AML-193 (cell line): ENCODE results near the gene ARHGAP8.
A peak's percentile ranks its signal among the peaks of the same experiment; 100 is the strongest.

Source experiments
- DNase-seq, 2 experiments: peaks; one replicate each; lab custom pipeline; 2025; lab: John Stamatoyannopoulos, UW

The ARHGAP8 gene

GRCh38 chr22:44726439-44726838 lies 25.9 kb upstream of the ARHGAP8 start:
- DNase-seq: no peak

GRCh38 chr22:44727148-44727547 lies 25.2 kb upstream of the ARHGAP8 start:
- no peak for DNase-seq

GRCh38 chr22:44727709-44728108 lies 24.7 kb upstream of the ARHGAP8 start:
- no peak for DNase-seq

- no peak for DNase-seq
Observed at GRCh38 chr22:44728761-44729324, 23.5 kb upstream of the ARHGAP8 start.

GRCh38 chr22:44729391-44730021 lies 22.9 kb upstream of the ARHGAP8 start:
- no peak for DNase-seq

- DNase-seq: no peak
Observed at GRCh38 chr22:44730022-44730393, 22.4 kb upstream of the ARHGAP8 start.

GRCh38 chr22:44730490-44731356 lies 21.7 kb upstream of the ARHGAP8 start:
- no peak for DNase-seq

GRCh38 chr22:44731357-44731970 lies 20.9 kb upstream of the ARHGAP8 start:
- no peak for DNase-seq

- no peak for DNase-seq
Observed at GRCh38 chr22:44732017-44732561, 20.3 kb upstream of the ARHGAP8 start.

GRCh38 chr22:44732661-44733060 lies 19.7 kb upstream of the ARHGAP8 start:
- no peak for DNase-seq

- DNase-seq: no peak
Observed at GRCh38 chr22:44733426-44734106, 18.8 kb upstream of the ARHGAP8 start.

- no peak for DNase-seq
Observed at GRCh38 chr22:44734278-44734677, 18.1 kb upstream of the ARHGAP8 start.

GRCh38 chr22:44734801-44735517 lies 17.4 kb upstream of the ARHGAP8 start:
- DNase-seq: no peak

- peak; percentile 19 to 21 for DNase-seq
Observed at GRCh38 chr22:44735518-44736428, 16.6 kb upstream of the ARHGAP8 start.

- no peak for DNase-seq
Observed at GRCh38 chr22:44736581-44737405, 15.6 kb upstream of the ARHGAP8 start.

- no peak for DNase-seq
Observed at GRCh38 chr22:44737406-44738346, 14.7 kb upstream of the ARHGAP8 start.

- no peak for DNase-seq
Observed at GRCh38 chr22:44738347-44738715, 14.0 kb upstream of the ARHGAP8 start.

GRCh38 chr22:44739024-44739423 lies 13.4 kb upstream of the ARHGAP8 start:
- no peak for DNase-seq
